A549 (cell line): ENCODE data around the gene PPP2R5C.

Experiments used
- JUN ChIP-seq, 2 experiments: fragments of >200 bp; sonication (Bioruptor Twin); formaldehyde crosslinking; IDR thresholded peaks; 2 replicates in 1 of 2; 3 replicates in 1 of 2; pipeline ENCODE4 v1.6.1; 2016 to 2017
- POLR2A ChIP-seq: IDR thresholded peaks from 2 replicates; pipeline ENCODE4 v1.6.1; 2012; ENCODE audit warnings: mild to moderate bottlenecking, low read length
- USF2 ChIP-seq: fragments of 450-650 bp; IDR thresholded peaks from 2 replicates; pipeline ENCODE4 v1.6.1; 2014; ENCODE audit warnings: antibody characterized with exemption
- TF ChIP-seq, protein P1 (sequence below): fragments of >200 bp; sonication (Bioruptor Twin); formaldehyde crosslinking; IDR thresholded peaks from 3 replicates; pipeline ENCODE4 v1.5.1; 2016

DNA sequence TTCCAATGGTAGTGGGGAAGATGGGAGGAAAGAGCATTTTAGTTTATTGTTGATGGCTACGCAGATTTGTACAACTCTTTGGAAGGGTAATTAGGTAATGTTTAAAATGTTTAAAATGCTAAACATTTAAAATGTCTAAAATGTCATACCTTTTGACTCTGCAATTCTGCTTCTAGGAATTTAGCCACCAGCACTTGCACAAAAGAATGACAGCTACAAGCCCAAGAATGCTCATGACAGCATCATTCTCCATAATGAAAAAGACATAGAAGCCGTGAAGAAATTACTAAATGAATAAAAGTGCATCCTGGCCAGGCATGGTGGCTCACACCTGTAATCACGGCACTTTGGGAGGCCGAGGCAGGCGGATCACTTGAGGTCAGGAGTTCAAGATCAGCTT, 182.9 kb downstream of the PPP2R5C start:
- TF ChIP-seq, protein P1, sequence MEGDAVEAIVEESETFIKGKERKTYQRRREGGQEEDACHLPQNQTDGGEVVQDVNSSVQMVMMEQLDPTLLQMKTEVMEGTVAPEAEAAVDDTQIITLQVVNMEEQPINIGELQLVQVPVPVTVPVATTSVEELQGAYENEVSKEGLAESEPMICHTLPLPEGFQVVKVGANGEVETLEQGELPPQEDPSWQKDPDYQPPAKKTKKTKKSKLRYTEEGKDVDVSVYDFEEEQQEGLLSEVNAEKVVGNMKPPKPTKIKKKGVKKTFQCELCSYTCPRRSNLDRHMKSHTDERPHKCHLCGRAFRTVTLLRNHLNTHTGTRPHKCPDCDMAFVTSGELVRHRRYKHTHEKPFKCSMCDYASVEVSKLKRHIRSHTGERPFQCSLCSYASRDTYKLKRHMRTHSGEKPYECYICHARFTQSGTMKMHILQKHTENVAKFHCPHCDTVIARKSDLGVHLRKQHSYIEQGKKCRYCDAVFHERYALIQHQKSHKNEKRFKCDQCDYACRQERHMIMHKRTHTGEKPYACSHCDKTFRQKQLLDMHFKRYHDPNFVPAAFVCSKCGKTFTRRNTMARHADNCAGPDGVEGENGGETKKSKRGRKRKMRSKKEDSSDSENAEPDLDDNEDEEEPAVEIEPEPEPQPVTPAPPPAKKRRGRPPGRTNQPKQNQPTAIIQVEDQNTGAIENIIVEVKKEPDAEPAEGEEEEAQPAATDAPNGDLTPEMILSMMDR, result no peak
- TF ChIP-seq POLR2A, result no peak
- TF ChIP-seq USF2, result no peak
- no peak for TF ChIP-seq JUN (IDR thresholded peaks at IDR 0.05)
